HEK293T (cell line): ENCODE measurements around the gene GRIK4.

Experiments used
- CTCF ChIA-PET: fragments of 350-600 bp; formaldehyde crosslinking; extraction: SDS; loops from one replicate; lab custom pipeline; 2021; ENCODE audit warnings: antibody characterized with exemption, inconsistent platforms; lab: Yijun Ruan, JAX
- POLR2A ChIA-PET: fragments of 350-600 bp; formaldehyde crosslinking; extraction: SDS; loops from one replicate; lab custom pipeline; 2020; ENCODE audit warnings: antibody characterized with exemption, inconsistent platforms; lab: Yijun Ruan, JAX
- DNase-seq: peaks from one replicate; pipeline ENCODE4 v3.0.0; 2012; ENCODE audit warnings: mixed read lengths; ENCODE audit errors: extremely low spot score
- ARNT ChIP-seq: fragments of 450-650 bp; IDR thresholded peaks from 2 replicates; pipeline ENCODE4 v1.6.1; 2017; ENCODE audit warnings: mild to moderate bottlenecking
- BHLHE40 ChIP-seq: fragments of 450-650 bp; IDR thresholded peaks from 2 replicates; pipeline ENCODE4 v1.6.1; 2016; ENCODE audit warnings: mild to moderate bottlenecking, moderate library complexity, borderline replicate concordance
- CTBP1 ChIP-seq: fragments of 450-650 bp; IDR thresholded peaks from 2 replicates; pipeline ENCODE4 v1.6.1; 2016; ENCODE audit warnings: borderline replicate concordance
- ELF4 ChIP-seq: fragments of 450-650 bp; IDR thresholded peaks from 2 replicates; pipeline ENCODE4 v1.6.1; 2017; ENCODE audit warnings: antibody characterized with exemption
- FOXA1 ChIP-seq: fragments of 450-650 bp; IDR thresholded peaks from 2 replicates; pipeline ENCODE4 v1.6.1; 2016; ENCODE audit warnings: mild to moderate bottlenecking
- FOXK2 ChIP-seq: fragments of 450-650 bp; IDR thresholded peaks from 2 replicates; pipeline ENCODE4 v1.6.1; 2016; ENCODE audit warnings: mild to moderate bottlenecking
- FOXM1 ChIP-seq: fragments of 450-650 bp; IDR thresholded peaks from 2 replicates; pipeline ENCODE4 v1.6.1; 2017; ENCODE audit warnings: mild to moderate bottlenecking, borderline replicate concordance
- HDGF ChIP-seq: fragments of 450-650 bp; IDR thresholded peaks from 2 replicates; pipeline ENCODE4 v1.6.1; 2017; ENCODE audit warnings: antibody characterized with exemption, borderline replicate concordance
- L3MBTL2 ChIP-seq: fragments of 450-650 bp; conservative IDR thresholded peaks from 2 replicates; pipeline ENCODE4 v1.6.1; 2016; ENCODE audit warnings: mild to moderate bottlenecking
- LEF1 ChIP-seq: fragments of 450-650 bp; IDR thresholded peaks from 2 replicates; pipeline ENCODE4 v1.6.1; 2017; ENCODE audit warnings: mild to moderate bottlenecking, borderline replicate concordance
- NFRKB ChIP-seq: fragments of 450-650 bp; IDR thresholded peaks from 2 replicates; pipeline ENCODE4 v1.6.1; 2016; ENCODE audit warnings: mild to moderate bottlenecking, moderate library complexity
- PKNOX1 ChIP-seq: fragments of 450-650 bp; IDR thresholded peaks from 2 replicates; pipeline ENCODE4 v1.6.1; 2016
- SP1 ChIP-seq: fragments of 450-650 bp; IDR thresholded peaks from 2 replicates; pipeline ENCODE4 v1.6.1; 2017
- SUZ12 ChIP-seq: fragments of 450-650 bp; IDR thresholded peaks from 2 replicates; pipeline ENCODE4 v1.6.1; 2016; ENCODE audit warnings: mild to moderate bottlenecking
- TARDBP ChIP-seq: fragments of 450-650 bp; IDR thresholded peaks from 2 replicates; pipeline ENCODE4 v1.6.1; 2016
- ZNF384 ChIP-seq: fragments of 450-650 bp; IDR thresholded peaks from 2 replicates; pipeline ENCODE4 v1.6.1; 2016

GRIK4 gene

DNA sequence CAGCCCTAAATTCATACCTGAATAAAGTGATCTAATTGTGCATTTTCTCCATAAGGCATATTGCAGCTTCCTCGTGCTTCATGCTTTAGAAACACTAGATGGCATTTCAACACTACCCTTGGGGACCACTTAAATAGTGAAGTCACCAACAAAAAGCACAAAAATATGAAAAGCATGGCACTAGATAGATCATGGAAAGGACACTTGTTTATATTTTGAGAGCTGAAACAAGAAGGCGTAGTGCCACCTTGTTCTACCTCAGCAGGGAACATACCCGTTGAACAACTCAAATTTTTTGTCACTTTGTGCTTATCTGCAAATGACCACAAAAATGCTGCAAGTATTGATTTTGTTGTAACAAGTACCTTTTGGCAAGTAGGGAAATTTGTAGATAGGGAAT, 521.0 kb downstream of the GRIK4 start:
- POLR2A ChIA-PET: no interaction called here
- DNase-seq: no peak
- TF ChIP-seq FOXA1 (no peak), TARDBP (no peak), L3MBTL2 (no peak), ELF4 (no peak), HDGF (no peak), CTBP1 (no peak), NFRKB (no peak), ARNT (no peak), LEF1 (no peak), BHLHE40 (no peak), SP1 (no peak), PKNOX1 (no peak), ZNF384 (no peak)
- CTCF ChIA-PET: interaction anchor here (0.8 kb wide), 1 partner anchor 208 kb away, joined by 3 read pairs; no protein-coding TSS in a partner anchor

- ChIA-PET CTCF (no interaction called here), POLR2A (no interaction called here)
- DNase-seq: no peak
- TF ChIP-seq LEF1 (no peak), L3MBTL2 (no peak), ZNF384 (no peak), FOXM1 (no peak), FOXA1 (no peak), PKNOX1 (no peak), TARDBP (no peak), HDGF (no peak), FOXK2 (no peak), NFRKB (no peak), SUZ12 (no peak), CTBP1 (no peak), BHLHE40 (no peak), ELF4 (no peak), SP1 (no peak), ARNT (no peak)
Measured at GRCh38 chr11:121033635-121034034, 522.1 kb downstream of the GRIK4 start.

- DNase-seq: no peak
- ChIA-PET CTCF (interaction anchor here (0.9 kb wide), 1 partner anchor 22 kb away, joined by 3 read pairs; no protein-coding TSS in a partner anchor), POLR2A (no interaction called here)
- TF ChIP-seq LEF1 (no peak), SUZ12 (no peak), TARDBP (no peak), L3MBTL2 (no peak), SP1 (no peak), FOXK2 (no peak), BHLHE40 (no peak), ZNF384 (no peak)
Measured at GRCh38 chr11:121035169-121035755, 523.7 kb downstream of the GRIK4 start.

- CTCF ChIA-PET: no interaction called here
- no peak for DNase-seq
- POLR2A ChIA-PET: no interaction called here
- TF ChIP-seq ELF4 (no peak), TARDBP (no peak), PKNOX1 (no peak)
Measured at GRCh38 chr11:121035780-121036179, 524.2 kb downstream of the GRIK4 start.

GRCh38 chr11:121037016-121037415, 525.5 kb downstream of the GRIK4 start:
- ChIA-PET CTCF (no interaction called here), POLR2A (interaction anchor here (1.4 kb wide), 1 partner anchor 13 kb away, joined by 7 read pairs; the partner anchor contains the start of gene TBCEL)
- TF ChIP-seq ZNF384 (no peak), SP1 (no peak), LEF1 (no peak), CTBP1 (no peak), NFRKB (no peak), HDGF (no peak), FOXA1 (no peak), FOXK2 (no peak), FOXM1 (no peak), SUZ12 (no peak), TARDBP (no peak), PKNOX1 (no peak), L3MBTL2 (no peak), ELF4 (no peak), ARNT (no peak), BHLHE40 (no peak)
- no peak for DNase-seq
